ENCODE measurements around the gene NAGA.

DNA sequence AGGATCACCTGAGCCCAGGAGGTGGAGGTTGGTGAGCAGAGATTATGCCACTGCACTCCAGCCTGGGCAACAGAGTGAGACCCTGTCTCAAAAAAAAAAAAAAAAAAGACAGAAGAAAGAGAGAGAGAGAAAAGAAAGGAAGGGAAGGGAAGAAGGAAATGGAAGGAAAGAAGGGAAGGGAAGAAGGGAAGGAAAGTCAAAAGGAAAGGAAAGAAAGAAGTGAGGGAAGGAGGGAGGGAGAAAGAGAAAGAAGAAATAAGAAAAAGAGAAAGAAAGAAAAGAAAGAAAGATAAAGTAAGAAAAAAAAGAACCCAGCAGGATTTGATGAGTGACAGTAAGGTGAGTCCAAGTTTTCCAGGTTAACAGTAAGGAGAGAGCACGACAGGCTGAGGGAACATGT is 52.4 kb downstream of the NAGA start:
- TF ChIP-seq CTCF (IDR thresholded peaks at IDR 0.05) (no peak), POLR2A (IDR thresholded peaks at IDR 0.05) (no peak)
